ENCODE data around the gene ABHD2. TPM values are rescaled to one million over a fixed set of nuclear protein-coding genes. Genes with fewer than 3 reads are reported as not detected.
A peak's percentile ranks its signal among the peaks of the same experiment; 100 is the strongest.
"Not testable (repeated sequence)": the region's sequence is repeated elsewhere in the genome, so short reads cannot be mapped to it uniquely, and the experiment has no call there.

The ABHD2 gene
- total RNA-seq, 4 donors from 2014 or later: 29.7 to 48.1 (median 35.9) TPM

DNA sequence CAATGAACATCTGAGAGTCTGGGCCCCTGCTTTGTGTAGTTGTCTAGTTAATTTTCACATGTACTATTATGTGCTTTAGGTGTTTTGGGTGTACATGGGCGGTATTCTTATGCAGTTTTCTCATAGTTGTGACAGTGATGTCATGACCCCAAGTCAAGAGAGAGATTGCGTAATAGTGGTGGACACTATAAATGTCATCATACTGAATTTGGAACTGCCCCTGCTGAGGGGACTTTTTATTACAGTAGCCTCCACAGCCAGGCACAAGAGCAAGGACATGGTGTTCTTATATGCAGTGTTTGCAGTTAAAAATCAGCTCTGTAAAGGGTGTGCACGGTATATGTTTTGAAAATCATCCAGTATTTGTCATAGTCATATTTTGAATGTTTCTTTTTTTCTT, 29.5 kb downstream of the ABHD2 start:
- peak in 1 of 2 donors; percentile 33 for TF ChIP-seq EP300 (IDR thresholded peaks at IDR 0.05)
- TF ChIP-seq, protein P1, sequence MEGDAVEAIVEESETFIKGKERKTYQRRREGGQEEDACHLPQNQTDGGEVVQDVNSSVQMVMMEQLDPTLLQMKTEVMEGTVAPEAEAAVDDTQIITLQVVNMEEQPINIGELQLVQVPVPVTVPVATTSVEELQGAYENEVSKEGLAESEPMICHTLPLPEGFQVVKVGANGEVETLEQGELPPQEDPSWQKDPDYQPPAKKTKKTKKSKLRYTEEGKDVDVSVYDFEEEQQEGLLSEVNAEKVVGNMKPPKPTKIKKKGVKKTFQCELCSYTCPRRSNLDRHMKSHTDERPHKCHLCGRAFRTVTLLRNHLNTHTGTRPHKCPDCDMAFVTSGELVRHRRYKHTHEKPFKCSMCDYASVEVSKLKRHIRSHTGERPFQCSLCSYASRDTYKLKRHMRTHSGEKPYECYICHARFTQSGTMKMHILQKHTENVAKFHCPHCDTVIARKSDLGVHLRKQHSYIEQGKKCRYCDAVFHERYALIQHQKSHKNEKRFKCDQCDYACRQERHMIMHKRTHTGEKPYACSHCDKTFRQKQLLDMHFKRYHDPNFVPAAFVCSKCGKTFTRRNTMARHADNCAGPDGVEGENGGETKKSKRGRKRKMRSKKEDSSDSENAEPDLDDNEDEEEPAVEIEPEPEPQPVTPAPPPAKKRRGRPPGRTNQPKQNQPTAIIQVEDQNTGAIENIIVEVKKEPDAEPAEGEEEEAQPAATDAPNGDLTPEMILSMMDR (IDR thresholded peaks at IDR 0.05): no peak
- H3K27me3 ChIP-seq: no peaks in the 10 kb centered on the region
- peaks cover 0 to 20% (median 0%) of the 10 kb centered on the region in 3 donors for H3K36me3 ChIP-seq
- no peak for DNase-seq (ENCODE audit: low spot score in 2 of 2)
- H3K27ac ChIP-seq: peak overlapping the region in 3 of 4 donors; percentile 64 to 87 (median 85)
- 65 to 68% methylated on average over 3 of the region's 3 CpGs for WGBS, 2 donors
- peaks cover 0 to 86% (median 47%) of the 10 kb centered on the region in 4 donors for H3K4me1 ChIP-seq
- H3K9me3 ChIP-seq: no peaks in the 10 kb centered on the region
- no peak overlapping the region for H3K4me3 ChIP-seq

DNA sequence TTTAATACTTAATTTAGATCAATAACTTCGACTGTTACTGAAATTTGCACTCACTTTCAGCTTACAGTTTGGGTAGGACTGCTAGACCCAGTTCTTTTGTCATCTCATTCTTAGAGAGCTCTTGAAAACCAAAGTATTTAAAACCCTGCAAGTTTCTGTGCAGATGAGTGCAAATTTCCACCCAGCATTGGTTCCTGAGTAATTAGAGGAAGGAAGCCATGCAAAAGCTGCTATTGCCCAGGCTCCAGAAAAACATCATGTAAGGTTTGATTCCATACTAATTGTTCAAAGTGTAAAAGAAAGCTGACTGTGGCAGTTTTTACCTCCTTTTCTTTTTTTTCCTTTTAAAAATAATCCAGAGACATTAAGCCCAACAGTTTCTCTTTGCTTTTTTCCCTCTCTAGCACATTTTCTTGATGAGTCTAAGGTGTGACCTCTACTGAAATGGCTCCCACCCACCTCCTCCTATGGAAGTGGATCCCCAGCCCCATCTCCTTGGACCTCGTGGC, 30.3 kb downstream of the ABHD2 start:
- Histone ChIP-seq H3K9me3 (no peaks in the 10 kb centered on the region), H3K4me1 (peaks cover 0 to 78% (median 40%) of the 10 kb centered on the region in 4 donors), H3K4me3 (no peak overlapping the region), H3K36me3 (peaks cover 0 to 23% (median 0%) of the 10 kb centered on the region in 3 donors), H3K27ac (peak overlapping the region; percentile 64 to 87 (median 78)), H3K27me3 (no peaks in the 10 kb centered on the region)
- 57 to 79% methylated on average over 2 of the region's 2 CpGs for WGBS, 2 donors
- no peak for DNase-seq (ENCODE audit: low spot score in 2 of 2)
- TF ChIP-seq, protein P1 (IDR thresholded peaks at IDR 0.05): no peak
- no peak for TF ChIP-seq POLR2A (IDR thresholded peaks at IDR 0.05)
- no peak for TF ChIP-seq EP300 (IDR thresholded peaks at IDR 0.05)

DNA sequence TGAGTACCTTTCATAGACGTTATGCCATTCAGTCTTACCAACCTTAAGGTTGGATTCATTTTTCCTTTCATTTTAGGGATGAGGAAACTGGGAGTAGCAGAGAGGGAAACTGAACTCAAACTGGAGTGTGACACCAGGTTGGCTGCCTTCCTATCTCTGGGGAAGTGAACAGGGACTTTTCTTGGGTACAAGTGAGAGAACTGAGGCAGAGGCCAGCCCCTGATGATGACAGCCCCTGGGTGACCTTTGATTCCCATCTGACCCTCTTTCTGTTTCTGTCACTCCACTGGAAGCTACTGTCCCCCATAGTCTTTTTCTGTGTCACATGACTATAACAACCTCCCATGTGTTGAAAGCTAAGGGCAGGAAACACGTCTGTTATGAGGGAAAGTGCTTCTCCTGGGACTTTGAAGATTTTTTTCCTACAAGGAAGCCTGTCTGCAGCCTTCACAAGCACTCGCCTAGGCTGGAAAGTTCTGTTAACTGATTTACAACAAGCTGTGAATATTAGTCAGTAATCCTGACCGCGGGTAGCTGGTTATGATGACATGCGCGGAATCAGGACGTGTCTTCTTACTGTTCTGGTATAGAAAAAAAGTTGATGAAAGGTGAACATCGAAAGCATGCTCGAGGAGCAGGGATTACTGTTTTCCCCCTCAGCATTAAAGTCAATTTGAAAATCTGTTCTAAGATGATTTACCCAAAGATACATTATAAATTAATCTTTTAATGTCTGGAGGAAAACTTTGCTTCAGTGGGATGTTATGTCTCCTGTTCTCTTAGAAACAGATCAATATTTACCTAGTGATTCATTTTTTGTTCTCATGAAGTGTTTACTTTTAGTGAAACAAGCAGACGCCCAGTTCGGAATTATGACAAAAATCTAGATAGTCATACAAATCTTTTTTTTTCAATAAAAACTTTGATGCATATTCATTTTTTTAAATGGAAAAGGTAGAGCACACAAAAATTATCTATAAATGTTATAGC, 31.5 kb downstream of the ABHD2 start:
- H3K9me3 ChIP-seq: no peaks in the 10 kb centered on the region
- no peaks in the 10 kb centered on the region for H3K27me3 ChIP-seq
- DNase-seq (ENCODE audit: low spot score in 2 of 2): no peak
- peak overlapping the region; percentile 64 to 87 (median 78) for H3K27ac ChIP-seq
- no peak overlapping the region for H3K4me3 ChIP-seq
- peaks cover 0 to 66% (median 35%) of the 10 kb centered on the region in 4 donors for H3K4me1 ChIP-seq
- WGBS, 2 donors: 72 to 74% methylated on average over 12 of the region's 12 CpGs
- H3K36me3 ChIP-seq: peaks cover 0 to 23% (median 0%) of the 10 kb centered on the region in 3 donors
- TF ChIP-seq POLR2A (IDR thresholded peaks at IDR 0.05) (no peak), EP300 (IDR thresholded peaks at IDR 0.05) (peak; percentile 48 to 52)

DNA sequence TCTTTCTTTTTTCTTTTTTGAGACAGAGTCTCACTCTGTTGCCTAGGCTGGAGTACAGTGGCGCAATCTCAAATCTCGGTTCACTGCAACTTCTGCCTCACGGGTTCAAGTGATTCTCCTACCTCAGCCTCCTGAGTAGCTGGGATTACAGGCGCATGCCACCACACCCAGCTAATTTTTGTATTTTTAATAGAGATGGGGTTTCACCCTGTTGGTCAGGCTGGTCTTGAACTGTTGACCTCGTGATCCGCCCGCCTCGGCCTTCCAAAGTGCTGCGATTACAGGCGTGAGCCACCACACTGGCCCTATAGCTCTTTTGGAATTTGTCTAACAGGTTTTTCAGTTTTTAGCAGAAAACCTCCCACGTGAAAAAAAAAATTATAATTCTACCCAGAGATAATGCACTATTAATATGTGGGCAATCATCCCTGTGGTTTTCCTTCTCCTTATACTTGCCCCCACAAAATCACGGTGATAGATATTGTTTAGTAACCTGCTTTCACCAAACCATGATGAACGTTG, 32.3 kb downstream of the ABHD2 start:
- peaks cover 0 to 60% (median 32%) of the 10 kb centered on the region in 4 donors for H3K4me1 ChIP-seq
- H3K27me3 ChIP-seq; DNase-seq (ENCODE audit: low spot score in 2 of 2); H3K9me3 ChIP-seq; H3K4me3 ChIP-seq: not testable (repeated sequence)
- 92 to 93% methylated on average over 13 of the region's 13 CpGs for WGBS, 2 donors
- peaks cover 0 to 26% (median 0%) of the 10 kb centered on the region in 3 donors for H3K36me3 ChIP-seq
- H3K27ac ChIP-seq: peak overlapping the region; percentile 34 to 87 (median 64)

DNA sequence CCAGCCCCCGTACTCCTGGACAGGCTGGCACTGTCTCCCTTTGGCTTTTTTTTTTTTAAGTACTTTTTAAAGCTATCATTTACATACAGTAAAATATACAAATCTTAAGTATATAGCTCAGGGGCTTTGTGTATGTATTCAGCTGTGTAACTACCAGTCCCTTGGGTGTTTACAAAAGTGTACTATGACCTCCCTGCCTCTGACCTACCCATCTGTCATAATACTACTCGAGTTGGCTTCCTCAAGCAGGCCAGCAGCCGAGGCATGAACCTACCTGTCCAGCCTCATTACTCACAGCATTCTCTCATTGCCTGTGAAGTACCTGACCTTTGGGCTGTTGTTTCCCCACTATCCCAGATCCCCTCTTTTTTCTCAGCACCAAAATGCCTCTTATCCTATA, 33.2 kb downstream of the ABHD2 start:
- H3K9me3 ChIP-seq: no peaks in the 10 kb centered on the region
- TF ChIP-seq, protein P1 (IDR thresholded peaks at IDR 0.05): no peak
- TF ChIP-seq POLR2A (IDR thresholded peaks at IDR 0.05): no peak
- TF ChIP-seq EP300 (IDR thresholded peaks at IDR 0.05): no peak
- peaks cover 0 to 34% (median 0%) of the 10 kb centered on the region in 3 donors for H3K36me3 ChIP-seq
- H3K4me3 ChIP-seq: no peak overlapping the region
- peak overlapping the region; percentile 34 to 87 (median 72) for H3K27ac ChIP-seq
- H3K27me3 ChIP-seq: no peaks in the 10 kb centered on the region
- peaks cover 0 to 52% (median 27%) of the 10 kb centered on the region in 4 donors for H3K4me1 ChIP-seq
- 66 to 73% methylated on average over 3 of the region's 3 CpGs for WGBS, 2 donors
- no peak for DNase-seq (ENCODE audit: low spot score in 2 of 2)

Data from tibial nerve (tissue), 4 donors.